Measurements from ENCODE around the gene HOXB9.

Gene HOXB9

GRCh38 chr17:48603959-48604769 lies 22.0 kb downstream of the HOXB9 start:
- Histone ChIP-seq H2AFZ (ENCODE audit: low read depth, low read length) (no peak overlapping the region), H3K27me3 (ENCODE audit: insufficient read depth, low read length, poor library complexity) (peaks cover 9% of the 10 kb centered on the region)

GRCh38 chr17:48601539-48602425 lies 24.4 kb downstream of the HOXB9 start:
- Histone ChIP-seq H3K27me3 (ENCODE audit: insufficient read depth, low read length, poor library complexity) (peaks cover 9% of the 10 kb centered on the region), H3K27ac (ENCODE audit: low read length) (no peak overlapping the region), H3K4me2 (ENCODE audit: insufficient read depth, low read length) (no peak overlapping the region), H3K4me3 (ENCODE audit: low read depth in 1 of 2, low read length in 2 of 2) (no peak overlapping the region), H4K20me1 (ENCODE audit: insufficient read depth, low read length) (no peaks in the 10 kb centered on the region), H3K9me3 (ENCODE audit: insufficient read depth, low read length, severe bottlenecking) (no peaks in the 10 kb centered on the region), H3K4me1 (ENCODE audit: insufficient read depth, low read length) (no peaks in the 10 kb centered on the region), H3K9ac (ENCODE audit: low read depth, low read length) (no peak overlapping the region), H2AFZ (ENCODE audit: low read depth, low read length) (no peak overlapping the region), H3K79me2 (ENCODE audit: insufficient read depth, low read length) (no peaks in the 10 kb centered on the region), H3K36me3 (ENCODE audit: insufficient read depth, low read length) (no peaks in the 10 kb centered on the region)
- no peak for ATAC-seq (ENCODE audit: insufficient read depth, low read depth)
- no peak for TF ChIP-seq EZH2 (IDR thresholded peaks at IDR 0.05; ENCODE audit: borderline replicate concordance, low read depth, low read length, severe bottlenecking)
- no peak for TF ChIP-seq CTCF (IDR thresholded peaks at IDR 0.05; ENCODE audit: borderline replicate concordance, extremely low read depth, low read length, poor library complexity, severe bottlenecking)
- DNase-seq, result no peak

More at GRCh38 chr17:48603959-48604769, 22.0 kb downstream of the HOXB9 start:
- H3K9ac ChIP-seq (ENCODE audit: low read depth, low read length), result no peak overlapping the region
- H3K4me3 ChIP-seq (ENCODE audit: low read depth in 1 of 2, low read length in 2 of 2), result no peak overlapping the region
- no peaks in the 10 kb centered on the region for H3K79me2 ChIP-seq (ENCODE audit: insufficient read depth, low read length)
- DNase-seq (no peak), ATAC-seq (ENCODE audit: insufficient read depth, low read depth) (no peak)
- no peaks in the 10 kb centered on the region for H3K9me3 ChIP-seq (ENCODE audit: insufficient read depth, low read length, severe bottlenecking)
- no peaks in the 10 kb centered on the region for H4K20me1 ChIP-seq (ENCODE audit: insufficient read depth, low read length)
- H3K36me3 ChIP-seq (ENCODE audit: insufficient read depth, low read length), result no peaks in the 10 kb centered on the region
- H3K27ac ChIP-seq (ENCODE audit: low read length), result no peak overlapping the region
- no peak for TF ChIP-seq CTCF (IDR thresholded peaks at IDR 0.05; ENCODE audit: borderline replicate concordance, extremely low read depth, low read length, poor library complexity, severe bottlenecking)
- no peak for TF ChIP-seq EZH2 (IDR thresholded peaks at IDR 0.05; ENCODE audit: borderline replicate concordance, low read depth, low read length, severe bottlenecking)
- H3K4me2 ChIP-seq (ENCODE audit: insufficient read depth, low read length), result no peak overlapping the region
- H3K4me1 ChIP-seq (ENCODE audit: insufficient read depth, low read length), result no peaks in the 10 kb centered on the region

- no peaks in the 10 kb centered on the region for H4K20me1 ChIP-seq (ENCODE audit: insufficient read depth, low read length)
- H3K4me2 ChIP-seq (ENCODE audit: insufficient read depth, low read length), result no peak overlapping the region
- no peak overlapping the region for H3K27ac ChIP-seq (ENCODE audit: low read length)
- H3K36me3 ChIP-seq (ENCODE audit: insufficient read depth, low read length), result no peaks in the 10 kb centered on the region
- H3K27me3 ChIP-seq (ENCODE audit: insufficient read depth, low read length, poor library complexity), result peaks cover 9% of the 10 kb centered on the region
- H3K9ac ChIP-seq (ENCODE audit: low read depth, low read length), result no peak overlapping the region
- no peaks in the 10 kb centered on the region for H3K79me2 ChIP-seq (ENCODE audit: insufficient read depth, low read length)
- no peak overlapping the region for H2AFZ ChIP-seq (ENCODE audit: low read depth, low read length)
- H3K9me3 ChIP-seq (ENCODE audit: insufficient read depth, low read length, severe bottlenecking), result no peaks in the 10 kb centered on the region
- H3K4me1 ChIP-seq (ENCODE audit: insufficient read depth, low read length), result no peaks in the 10 kb centered on the region
- no peak overlapping the region for H3K4me3 ChIP-seq (ENCODE audit: low read depth in 1 of 2, low read length in 2 of 2)
- no peak for ATAC-seq (ENCODE audit: insufficient read depth, low read depth)
- no peak for DNase-seq
- TF ChIP-seq EZH2 (IDR thresholded peaks at IDR 0.05; ENCODE audit: borderline replicate concordance, low read depth, low read length, severe bottlenecking) (no peak), CTCF (IDR thresholded peaks at IDR 0.05; ENCODE audit: borderline replicate concordance, extremely low read depth, low read length, poor library complexity, severe bottlenecking) (no peak)
These were observed 25.0 kb downstream of the HOXB9 start for GRCh38 chr17:48601207-48601538.
